Neutrophil (primary cell): ENCODE results near the gene DCLK1.

Source experiments
- H3K27ac ChIP-seq: fragments of 200-600 bp; sonication (generic); 2 replicates; pipeline ENCODE4 v1.5.1; 2016; ENCODE audit warnings: mild to moderate bottlenecking, moderate library complexity
- H3K27me3 ChIP-seq: fragments of 200-600 bp; sonication (generic); 2 replicates; pipeline ENCODE4 v1.6.0; 2016; ENCODE audit warnings: mild to moderate bottlenecking
- H3K36me3 ChIP-seq: fragments of 200-600 bp; sonication (generic); 2 replicates; pipeline ENCODE4 v1.5.1; 2017
- H3K4me1 ChIP-seq, 2 experiments: fragments of 200-600 bp in 1 of 2; sonication (generic) in 1 of 2; 1 replicate in 1 of 2; 2 replicates in 1 of 2; pipeline versions ENCODE4 v1.5.1 to v1.6.1; 2013 to 2016; ENCODE audit warnings: low read depth in 1 of 2, low read length in 1 of 2, mild to moderate bottlenecking in 1 of 2, moderate library complexity in 1 of 2; ENCODE audit not compliant: control insufficient read depth in 1 of 2, insufficient read depth in 1 of 2
- H3K4me3 ChIP-seq, 2 experiments: fragments of 200-600 bp in 1 of 2; sonication (generic) in 1 of 2; 1 replicate in 1 of 2; 2 replicates in 1 of 2; pipeline ENCODE4 v1.5.1; 2013 to 2016; ENCODE audit warnings: low read depth in 1 of 2, low read length in 1 of 2, mild to moderate bottlenecking in 1 of 2, moderate library complexity in 1 of 2
- H3K9me3 ChIP-seq: fragments of 200-600 bp; sonication (generic); 2 replicates; pipeline ENCODE4 v1.5.1; 2016
- TF ChIP-seq, protein P1 (sequence below): fragments of 200-600 bp; sonication (generic); IDR thresholded peaks from 2 replicates; pipeline ENCODE4 v1.5.1; 2016; ENCODE audit warnings: antibody characterized with exemption

Gene DCLK1

DNA sequence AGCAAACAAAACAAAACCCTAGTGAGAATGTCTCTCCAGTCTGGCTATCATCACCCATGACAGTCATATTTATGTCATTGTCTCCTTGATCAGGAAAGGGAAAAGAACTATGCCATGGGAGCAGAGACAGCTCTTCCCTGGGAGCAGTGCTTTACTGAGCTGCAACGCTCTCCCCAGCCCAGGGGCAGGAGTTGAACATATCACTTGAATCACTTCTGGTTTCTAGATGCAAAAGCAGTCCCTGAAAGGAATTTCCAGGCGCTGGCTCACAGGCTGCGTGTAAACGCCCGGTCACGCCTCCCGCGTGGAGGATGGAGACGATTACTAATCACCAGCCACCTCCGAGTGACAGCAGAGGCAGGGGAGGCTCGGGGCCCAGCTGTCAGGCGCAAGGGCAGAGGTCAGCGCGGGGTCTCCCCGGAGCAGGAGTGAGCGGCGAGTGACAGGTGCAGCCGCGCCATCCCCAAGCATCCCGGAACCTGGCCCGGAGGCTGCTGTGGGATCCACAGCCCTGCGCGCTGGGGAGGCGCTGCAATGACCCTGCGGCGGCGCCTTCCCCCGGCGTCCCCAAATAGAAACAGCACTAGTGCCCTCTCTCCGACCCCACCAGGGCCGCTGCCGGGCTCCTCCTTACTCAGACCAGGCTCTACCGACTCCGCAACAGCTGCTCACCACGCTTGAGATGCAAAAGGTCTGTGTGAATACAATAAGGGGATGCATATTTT lies 23.5 kb upstream of the DCLK1 start:
- no peaks in the 10 kb centered on the region for H3K4me1 ChIP-seq
- H3K27me3 ChIP-seq, result peaks cover 24% of the 10 kb centered on the region
- no peak overlapping the region for H3K4me3 ChIP-seq
- H3K9me3 ChIP-seq, result no peaks in the 10 kb centered on the region
- H3K27ac ChIP-seq, result no peak overlapping the region
- no peaks in the 10 kb centered on the region for H3K36me3 ChIP-seq
- TF ChIP-seq, protein P1, sequence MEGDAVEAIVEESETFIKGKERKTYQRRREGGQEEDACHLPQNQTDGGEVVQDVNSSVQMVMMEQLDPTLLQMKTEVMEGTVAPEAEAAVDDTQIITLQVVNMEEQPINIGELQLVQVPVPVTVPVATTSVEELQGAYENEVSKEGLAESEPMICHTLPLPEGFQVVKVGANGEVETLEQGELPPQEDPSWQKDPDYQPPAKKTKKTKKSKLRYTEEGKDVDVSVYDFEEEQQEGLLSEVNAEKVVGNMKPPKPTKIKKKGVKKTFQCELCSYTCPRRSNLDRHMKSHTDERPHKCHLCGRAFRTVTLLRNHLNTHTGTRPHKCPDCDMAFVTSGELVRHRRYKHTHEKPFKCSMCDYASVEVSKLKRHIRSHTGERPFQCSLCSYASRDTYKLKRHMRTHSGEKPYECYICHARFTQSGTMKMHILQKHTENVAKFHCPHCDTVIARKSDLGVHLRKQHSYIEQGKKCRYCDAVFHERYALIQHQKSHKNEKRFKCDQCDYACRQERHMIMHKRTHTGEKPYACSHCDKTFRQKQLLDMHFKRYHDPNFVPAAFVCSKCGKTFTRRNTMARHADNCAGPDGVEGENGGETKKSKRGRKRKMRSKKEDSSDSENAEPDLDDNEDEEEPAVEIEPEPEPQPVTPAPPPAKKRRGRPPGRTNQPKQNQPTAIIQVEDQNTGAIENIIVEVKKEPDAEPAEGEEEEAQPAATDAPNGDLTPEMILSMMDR, result no peak

GRCh38 chr13:36151591-36151990 lies 20.4 kb upstream of the DCLK1 start:
- TF ChIP-seq, protein P1, result no peak
- Histone ChIP-seq H3K4me1 (no peaks in the 10 kb centered on the region), H3K27ac (no peak overlapping the region), H3K27me3 (peaks cover 24% of the 10 kb centered on the region), H3K9me3 (no peaks in the 10 kb centered on the region), H3K4me3 (no peak overlapping the region), H3K36me3 (no peaks in the 10 kb centered on the region)

GRCh38 chr13:36148446-36148845 lies 17.3 kb upstream of the DCLK1 start:
- TF ChIP-seq, protein P1, result no peak
- Histone ChIP-seq H3K4me1 (no peaks in the 10 kb centered on the region), H3K4me3 (no peak overlapping the region), H3K27ac (no peak overlapping the region), H3K9me3 (no peaks in the 10 kb centered on the region), H3K27me3 (no peaks in the 10 kb centered on the region), H3K36me3 (no peaks in the 10 kb centered on the region)

DNA sequence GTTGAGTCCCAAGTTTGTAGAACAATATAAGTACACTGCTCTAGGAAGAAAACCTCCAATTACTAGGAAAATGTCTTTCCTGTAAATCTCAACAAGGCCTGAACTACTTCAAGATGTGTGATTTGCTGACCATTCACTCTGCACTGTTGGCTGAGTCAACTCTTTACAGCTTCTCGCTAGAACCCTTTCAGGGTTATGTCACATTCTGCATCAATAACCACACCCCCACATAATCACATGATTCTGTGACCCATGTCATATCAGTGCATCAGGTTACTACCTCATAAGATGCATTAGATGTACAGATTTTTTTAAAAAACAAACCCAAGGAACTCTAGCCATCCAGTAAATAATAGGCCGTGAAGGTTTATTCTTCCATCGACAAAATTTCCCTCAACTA lies 16.1 kb upstream of the DCLK1 start:
- Histone ChIP-seq H3K27ac (no peak overlapping the region), H3K9me3 (no peaks in the 10 kb centered on the region)
- TF ChIP-seq, protein P1, result no peak

DNA sequence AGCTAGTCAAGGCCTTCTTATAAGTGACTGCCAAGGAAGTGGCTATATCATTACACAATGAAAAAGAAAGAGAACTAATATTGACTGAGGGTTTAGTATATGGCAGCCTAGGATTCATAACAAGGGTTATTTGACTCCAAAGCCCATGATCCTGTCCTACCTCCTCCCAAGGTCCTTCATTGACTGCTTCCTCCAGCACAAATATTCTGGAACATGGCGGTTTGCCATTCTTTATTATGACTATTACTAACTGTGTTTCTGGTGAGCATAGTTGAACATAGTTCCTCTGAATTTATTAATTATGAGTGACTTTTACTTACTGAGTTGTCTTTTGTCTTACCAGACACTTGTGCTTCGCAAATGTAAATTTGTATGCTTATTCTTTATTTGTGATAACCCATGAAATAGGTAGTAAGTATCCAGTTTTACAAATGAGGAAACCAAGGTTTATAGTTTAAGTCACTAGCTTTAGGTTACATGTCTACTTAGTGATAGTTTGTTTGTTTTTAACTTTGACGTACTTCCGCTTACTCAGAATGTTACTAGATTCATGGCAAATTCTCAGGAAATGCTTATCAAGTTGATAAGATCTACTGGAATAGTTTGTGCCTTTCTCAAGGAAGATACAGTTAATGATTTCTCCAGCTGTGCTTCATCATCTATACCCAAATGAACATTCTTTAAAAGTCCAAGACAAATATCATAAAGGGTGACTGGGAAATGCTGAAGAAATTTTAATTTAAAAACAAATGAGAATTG lies 15.5 kb upstream of the DCLK1 start:
- H3K27me3 ChIP-seq, result no peaks in the 10 kb centered on the region
- TF ChIP-seq, protein P1, result no peak
- H3K4me3 ChIP-seq, result no peak overlapping the region
- H3K9me3 ChIP-seq, result no peaks in the 10 kb centered on the region
- H3K27ac ChIP-seq, result no peak overlapping the region
- no peaks in the 10 kb centered on the region for H3K36me3 ChIP-seq
- no peaks in the 10 kb centered on the region for H3K4me1 ChIP-seq

More for the DNA sequence above, 16.1 kb upstream of the DCLK1 start:
- no peaks in the 10 kb centered on the region for H3K36me3 ChIP-seq
- H3K4me3 ChIP-seq, result no peak overlapping the region
- H3K27me3 ChIP-seq, result no peaks in the 10 kb centered on the region
- no peaks in the 10 kb centered on the region for H3K4me1 ChIP-seq
